Neural cell (in vitro differentiated cells): ENCODE measurements around the gene NHERF2. TPM values are rescaled to one million over a fixed set of nuclear protein-coding genes. Genes with fewer than 3 reads are reported as not detected.

Experiments used
- H2AFZ ChIP-seq: fragments of 200-600, 300-800 bp; sonication (generic), shearing (Covaris generic); 2 replicates; pipeline ENCODE4 v1.6.0; 2014; ENCODE audit warnings: low read depth, mild to moderate bottlenecking, antibody characterized with exemption, low read length, moderate library complexity
- H3F3A ChIP-seq: fragments of 200-600 bp; shearing (Covaris generic); 2 replicates; pipeline ENCODE4 v1.6.1; 2016; ENCODE audit warnings: mild to moderate bottlenecking, moderate library complexity, mixed read lengths, antibody characterized with exemption, low read length; ENCODE audit not compliant: insufficient read depth, poor library complexity, severe bottlenecking
- H3K27ac ChIP-seq: fragments of 200-600, 300-800 bp; sonication (generic), shearing (Covaris generic); 2 replicates; pipeline ENCODE4 v1.5.1; 2014; ENCODE audit warnings: mild to moderate bottlenecking, low read length, moderate library complexity
- H3K27me3 ChIP-seq: fragments of 300-800, 200-600 bp; sonication (generic), shearing (Covaris generic); 2 replicates; pipeline ENCODE4 v1.6.0; 2014; ENCODE audit warnings: mild to moderate bottlenecking, low read depth, low read length, moderate library complexity; ENCODE audit not compliant: insufficient read depth
- H3K36me3 ChIP-seq: fragments of 300-800, 200-600 bp; sonication (generic), shearing (Covaris generic); 2 replicates; pipeline ENCODE4 v1.5.1; 2014; ENCODE audit warnings: mild to moderate bottlenecking, antibody characterized with exemption, low read length, moderate library complexity; ENCODE audit not compliant: insufficient read depth
- H3K4me2 ChIP-seq: fragments of 300-800, 200-600 bp; sonication (generic), shearing (Covaris generic); 2 replicates; pipeline ENCODE4 v1.6.0; 2014; ENCODE audit warnings: mild to moderate bottlenecking, low read length
- H3K4me3 ChIP-seq: fragments of 300-800, 200-600 bp; sonication (generic), shearing (Covaris generic); 2 replicates; pipeline ENCODE4 v1.5.1; 2014; ENCODE audit warnings: mild to moderate bottlenecking, low read length, moderate library complexity
- H3K79me2 ChIP-seq: fragments of 200-600 bp; shearing (Covaris generic); replicated peaks from 2 replicates; pipeline ENCODE4 v1.6.0; 2014; ENCODE audit warnings: mild to moderate bottlenecking, low read length, moderate library complexity; ENCODE audit not compliant: insufficient read depth
- H3K9ac ChIP-seq: fragments of 300-800, 200-600 bp; sonication (generic), shearing (Covaris generic); 2 replicates; pipeline ENCODE4 v1.6.1; 2016; ENCODE audit warnings: mild to moderate bottlenecking, low read length, mixed read lengths
- H3K9me2 ChIP-seq: fragments of 200-600 bp; shearing (Covaris generic); 2 replicates; pipeline ENCODE4 v1.6.1; 2016; ENCODE audit warnings: mild to moderate bottlenecking, low read length, mixed read lengths; ENCODE audit not compliant: insufficient read depth
- H3K9me3 ChIP-seq: fragments of 200-600, 300-800 bp; sonication (generic), shearing (Covaris generic); 2 replicates; pipeline ENCODE4 v1.6.1; 2016; ENCODE audit warnings: mild to moderate bottlenecking, mixed run types, low read length, moderate library complexity, mixed read lengths
- H4K20me1 ChIP-seq: fragments of 200-600 bp; shearing (Covaris generic); 2 replicates; pipeline ENCODE4 v1.6.1; 2016; ENCODE audit warnings: mild to moderate bottlenecking, mixed run types; ENCODE audit not compliant: insufficient read depth
- EP300 ChIP-seq: fragments of 450-650 bp; conservative IDR thresholded peaks from 2 replicates; pipeline ENCODE4 v1.6.1; 2014; ENCODE audit warnings: antibody characterized with exemption, mild to moderate bottlenecking, moderate library complexity; ENCODE audit not compliant: poor library complexity, severe bottlenecking
- EZH2 ChIP-seq: fragments of 200-600, 300-800 bp; shearing (Covaris generic), sonication (generic); IDR thresholded peaks from 2 replicates; pipeline ENCODE4 v1.6.1; 2014; ENCODE audit warnings: antibody characterized with exemption, low read length, borderline replicate concordance, mild to moderate bottlenecking; ENCODE audit not compliant: insufficient read depth, poor library complexity, severe bottlenecking
- MXI1 ChIP-seq: fragments of 450-650 bp; conservative IDR thresholded peaks from 2 replicates; pipeline ENCODE4 v1.6.1; 2014; ENCODE audit warnings: antibody characterized with exemption, mild to moderate bottlenecking; ENCODE audit not compliant: poor library complexity, severe bottlenecking
- POLR2AphosphoS5 ChIP-seq: IDR thresholded peaks from 2 replicates; pipeline ENCODE4 v1.6.1; 2012
- RAD21 ChIP-seq: fragments of 450-650 bp; conservative IDR thresholded peaks from 2 replicates; pipeline ENCODE4 v1.6.1; 2014; ENCODE audit warnings: antibody characterized with exemption, mild to moderate bottlenecking, moderate library complexity
- SMC3 ChIP-seq: fragments of 450-650 bp; conservative IDR thresholded peaks from 2 replicates; pipeline ENCODE4 v1.6.1; 2014; ENCODE audit warnings: antibody characterized with exemption, mild to moderate bottlenecking, moderate library complexity; ENCODE audit not compliant: poor library complexity
- TAF1 ChIP-seq: IDR thresholded peaks from 2 replicates; pipeline ENCODE4 v1.6.1; 2012; ENCODE audit warnings: low read depth
- polyA plus RNA-seq: library from polyadenylated mRNA; depleted of rRNA; stranded (reverse); fragments of >200 nt; gene quantifications from 2 replicates; pipeline ENCODE4 v1.2.3, GENCODE V29; 2014
- TF ChIP-seq, protein P1 (sequence below): fragments of 450-650 bp; IDR thresholded peaks from 2 replicates; pipeline ENCODE4 v1.5.1; 2014; ENCODE audit warnings: antibody characterized with exemption, mild to moderate bottlenecking, moderate library complexity; ENCODE audit not compliant: poor library complexity, severe bottlenecking
- TF ChIP-seq, protein P2 (sequence below): IDR thresholded peaks from 2 replicates; pipeline ENCODE4 v1.6.1; 2012; ENCODE audit warnings: borderline replicate concordance

NHERF2 gene
- polyA plus RNA-seq, 1 donor from 2014 or later: 3.4 TPM

DNA sequence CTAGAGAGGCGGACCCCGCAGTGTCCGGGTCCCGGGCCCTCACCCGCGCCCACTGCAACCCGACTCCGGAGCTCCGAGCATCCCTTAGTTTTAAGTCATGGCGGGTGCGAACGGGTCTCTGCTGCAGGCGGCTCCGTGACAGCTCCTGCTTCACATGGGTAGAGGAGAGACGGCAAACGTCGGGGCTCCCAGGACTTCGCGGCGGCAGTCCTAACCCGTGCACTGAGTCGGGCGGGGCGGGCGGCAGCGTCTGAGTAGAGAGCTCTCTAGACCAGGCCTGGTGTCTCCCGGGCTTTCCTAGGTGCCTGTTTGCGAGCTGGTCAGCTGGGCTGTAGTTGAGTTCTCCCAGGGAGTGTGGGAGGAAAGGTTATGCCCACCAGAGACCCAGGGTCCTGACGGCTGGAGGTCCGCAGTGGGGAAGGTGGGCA lies 21.4 kb downstream of the NHERF2 start:
- no peaks in the 10 kb centered on the region for H3K9me2 ChIP-seq
- H3K27ac ChIP-seq: peak overlapping the region; percentile 30
- peak overlapping the region; percentile 27 for H2AFZ ChIP-seq
- peak overlapping the region; percentile 95 for H3K4me3 ChIP-seq
- no peak for TF ChIP-seq TAF1
- TF ChIP-seq, protein P1, sequence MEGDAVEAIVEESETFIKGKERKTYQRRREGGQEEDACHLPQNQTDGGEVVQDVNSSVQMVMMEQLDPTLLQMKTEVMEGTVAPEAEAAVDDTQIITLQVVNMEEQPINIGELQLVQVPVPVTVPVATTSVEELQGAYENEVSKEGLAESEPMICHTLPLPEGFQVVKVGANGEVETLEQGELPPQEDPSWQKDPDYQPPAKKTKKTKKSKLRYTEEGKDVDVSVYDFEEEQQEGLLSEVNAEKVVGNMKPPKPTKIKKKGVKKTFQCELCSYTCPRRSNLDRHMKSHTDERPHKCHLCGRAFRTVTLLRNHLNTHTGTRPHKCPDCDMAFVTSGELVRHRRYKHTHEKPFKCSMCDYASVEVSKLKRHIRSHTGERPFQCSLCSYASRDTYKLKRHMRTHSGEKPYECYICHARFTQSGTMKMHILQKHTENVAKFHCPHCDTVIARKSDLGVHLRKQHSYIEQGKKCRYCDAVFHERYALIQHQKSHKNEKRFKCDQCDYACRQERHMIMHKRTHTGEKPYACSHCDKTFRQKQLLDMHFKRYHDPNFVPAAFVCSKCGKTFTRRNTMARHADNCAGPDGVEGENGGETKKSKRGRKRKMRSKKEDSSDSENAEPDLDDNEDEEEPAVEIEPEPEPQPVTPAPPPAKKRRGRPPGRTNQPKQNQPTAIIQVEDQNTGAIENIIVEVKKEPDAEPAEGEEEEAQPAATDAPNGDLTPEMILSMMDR: no peak
- TF ChIP-seq SMC3: peak; percentile 10
- no peaks in the 10 kb centered on the region for H3K9me3 ChIP-seq
- H3K9ac ChIP-seq: peak overlapping the region; percentile 75
- no peaks in the 10 kb centered on the region for H3F3A ChIP-seq
- no peaks in the 10 kb centered on the region for H4K20me1 ChIP-seq
- peak overlapping the region; percentile 86 for H3K4me2 ChIP-seq
- H3K79me2 ChIP-seq: peaks cover 10% of the 10 kb centered on the region
- no peaks in the 10 kb centered on the region for H3K36me3 ChIP-seq
- no peaks in the 10 kb centered on the region for H3K27me3 ChIP-seq

DNA sequence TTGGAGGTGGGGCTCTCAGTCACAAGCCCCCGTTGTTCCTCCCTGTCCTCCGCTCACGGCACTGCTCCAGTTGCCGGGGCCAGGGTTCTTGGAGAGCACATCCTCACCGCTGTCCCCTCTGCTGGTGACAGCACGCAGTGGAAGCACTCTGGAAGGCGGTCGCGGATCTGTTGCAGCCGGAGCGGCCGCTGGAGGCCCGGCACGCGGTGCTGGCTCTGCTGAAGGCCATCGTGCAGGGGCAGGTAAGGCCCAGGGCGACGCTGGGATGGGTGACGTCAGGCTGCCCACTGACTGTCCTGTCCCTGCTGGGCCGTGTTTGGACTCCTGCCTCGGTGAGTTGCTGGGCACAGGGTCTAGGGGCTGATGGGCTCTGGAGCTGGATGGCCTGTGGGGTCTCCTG lies 26.5 kb downstream of the NHERF2 start:
- Histone ChIP-seq H3K36me3 (no peaks in the 10 kb centered on the region), H3K27ac (no peak overlapping the region), H3K4me3 (no peak overlapping the region)

More for the DNA sequence above, 26.5 kb downstream of the NHERF2 start:
- H3K4me2 ChIP-seq: no peak overlapping the region
- no peaks in the 10 kb centered on the region for H3K9me3 ChIP-seq
- H3K79me2 ChIP-seq: peaks cover 9% of the 10 kb centered on the region
- no peak overlapping the region for H2AFZ ChIP-seq
- no peaks in the 10 kb centered on the region for H3K9me2 ChIP-seq
- H4K20me1 ChIP-seq: no peaks in the 10 kb centered on the region
- H3K9ac ChIP-seq: no peak overlapping the region
- no peaks in the 10 kb centered on the region for H3F3A ChIP-seq
- no peaks in the 10 kb centered on the region for H3K27me3 ChIP-seq
- no peak for TF ChIP-seq SMC3
- TF ChIP-seq, protein P1: no peak
- TF ChIP-seq POLR2AphosphoS5: no peak
- no peak for TF ChIP-seq MXI1
- TF ChIP-seq EZH2: no peak
- TF ChIP-seq RAD21: no peak
- no peak for TF ChIP-seq TAF1
- TF ChIP-seq EP300: no peak
- TF ChIP-seq, protein P2, sequence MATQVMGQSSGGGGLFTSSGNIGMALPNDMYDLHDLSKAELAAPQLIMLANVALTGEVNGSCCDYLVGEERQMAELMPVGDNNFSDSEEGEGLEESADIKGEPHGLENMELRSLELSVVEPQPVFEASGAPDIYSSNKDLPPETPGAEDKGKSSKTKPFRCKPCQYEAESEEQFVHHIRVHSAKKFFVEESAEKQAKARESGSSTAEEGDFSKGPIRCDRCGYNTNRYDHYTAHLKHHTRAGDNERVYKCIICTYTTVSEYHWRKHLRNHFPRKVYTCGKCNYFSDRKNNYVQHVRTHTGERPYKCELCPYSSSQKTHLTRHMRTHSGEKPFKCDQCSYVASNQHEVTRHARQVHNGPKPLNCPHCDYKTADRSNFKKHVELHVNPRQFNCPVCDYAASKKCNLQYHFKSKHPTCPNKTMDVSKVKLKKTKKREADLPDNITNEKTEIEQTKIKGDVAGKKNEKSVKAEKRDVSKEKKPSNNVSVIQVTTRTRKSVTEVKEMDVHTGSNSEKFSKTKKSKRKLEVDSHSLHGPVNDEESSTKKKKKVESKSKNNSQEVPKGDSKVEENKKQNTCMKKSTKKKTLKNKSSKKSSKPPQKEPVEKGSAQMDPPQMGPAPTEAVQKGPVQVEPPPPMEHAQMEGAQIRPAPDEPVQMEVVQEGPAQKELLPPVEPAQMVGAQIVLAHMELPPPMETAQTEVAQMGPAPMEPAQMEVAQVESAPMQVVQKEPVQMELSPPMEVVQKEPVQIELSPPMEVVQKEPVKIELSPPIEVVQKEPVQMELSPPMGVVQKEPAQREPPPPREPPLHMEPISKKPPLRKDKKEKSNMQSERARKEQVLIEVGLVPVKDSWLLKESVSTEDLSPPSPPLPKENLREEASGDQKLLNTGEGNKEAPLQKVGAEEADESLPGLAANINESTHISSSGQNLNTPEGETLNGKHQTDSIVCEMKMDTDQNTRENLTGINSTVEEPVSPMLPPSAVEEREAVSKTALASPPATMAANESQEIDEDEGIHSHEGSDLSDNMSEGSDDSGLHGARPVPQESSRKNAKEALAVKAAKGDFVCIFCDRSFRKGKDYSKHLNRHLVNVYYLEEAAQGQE: no peak
